Neural crest cell (in vitro differentiated cells): ENCODE results near the gene GTF2B. TPM values are rescaled to one million over a fixed set of nuclear protein-coding genes. Genes with fewer than 3 reads are reported as not detected.
"Not testable (repeated sequence)": the region's sequence is repeated elsewhere in the genome, so short reads cannot be mapped to it uniquely, and the experiment has no call there.

Experiments used
- DNase-seq: peaks from one replicate; pipeline ENCODE4 v3.0.0; 2021; ENCODE audit warnings: low read depth, mixed read lengths, low spot score
- H3K27ac Mint-ChIP-seq: one replicate; pipeline ENCODE4 v1.8.0; 2021; ENCODE audit warnings: mild to moderate bottlenecking, mixed read lengths; ENCODE audit not compliant: unreplicated experiment
- H3K27me3 Mint-ChIP-seq: 2 replicates; pipeline ENCODE4 v1.8.0; 2021; ENCODE audit warnings: low read depth, mild to moderate bottlenecking, mixed read lengths
- H3K36me3 Mint-ChIP-seq: 2 replicates; pipeline ENCODE4 v1.8.0; 2021; ENCODE audit warnings: low read depth, mild to moderate bottlenecking, mixed read lengths
- H3K4me1 Mint-ChIP-seq: 2 replicates; pipeline ENCODE4 v1.8.0; 2021; ENCODE audit warnings: mixed read lengths
- H3K4me3 Mint-ChIP-seq: one replicate; pipeline ENCODE4 v1.8.0; 2021; ENCODE audit warnings: mild to moderate bottlenecking, mixed read lengths
- H3K9me3 Mint-ChIP-seq: 2 replicates; pipeline ENCODE4 v1.8.0; 2021; ENCODE audit warnings: mixed read lengths
- CTCF ChIP-seq: fragments of 200-600 bp; sonication (generic); conservative IDR thresholded peaks from 2 replicates; pipeline ENCODE4 v1.5.0; 2021; ENCODE audit warnings: antibody characterized with exemption, mild to moderate bottlenecking
- total RNA-seq: library from RNA; stranded (reverse); gene quantifications from 2 replicates; pipeline ENCODE4 v1.2.1, GENCODE V29; 2021

Gene GTF2B
- total RNA-seq, 1 donor from 2014 or later: 22.4 TPM

- TF ChIP-seq CTCF: no peak
- Mint-ChIP-seq H3K27ac (no peak overlapping the region), H3K4me3 (no peak overlapping the region), H3K27me3 (no peaks in the 10 kb centered on the region), H3K9me3 (no peaks in the 10 kb centered on the region), H3K36me3 (no peaks in the 10 kb centered on the region), H3K4me1 (no peaks in the 10 kb centered on the region)
- no peak for DNase-seq
Measured at GRCh38 chr1:88883156-88883555, 8.2 kb downstream of the GTF2B start.

GRCh38 chr1:88880717-88881116 lies 10.7 kb downstream of the GTF2B start:
- not testable (repeated sequence) for H3K27ac Mint-ChIP-seq, H3K36me3 Mint-ChIP-seq, H3K27me3 Mint-ChIP-seq, H3K9me3 Mint-ChIP-seq, H3K4me1 Mint-ChIP-seq, H3K4me3 Mint-ChIP-seq, DNase-seq

- no peak for DNase-seq
Measured at GRCh38 chr1:88878731-88879130, 12.6 kb downstream of the GTF2B start.

GRCh38 chr1:88877911-88878310 lies 13.5 kb downstream of the GTF2B start:
- Mint-ChIP-seq H3K9me3 (no peaks in the 10 kb centered on the region), H3K27me3 (no peaks in the 10 kb centered on the region), H3K27ac (no peak overlapping the region), H3K4me1 (no peaks in the 10 kb centered on the region), H3K4me3 (no peak overlapping the region), H3K36me3 (no peaks in the 10 kb centered on the region)
- no peak for DNase-seq
- TF ChIP-seq CTCF: no peak

More at GRCh38 chr1:88878731-88879130, 12.6 kb downstream of the GTF2B start:
- Mint-ChIP-seq H3K4me3 (no peak overlapping the region), H3K4me1 (no peaks in the 10 kb centered on the region), H3K36me3 (no peaks in the 10 kb centered on the region), H3K9me3 (no peaks in the 10 kb centered on the region), H3K27me3 (no peaks in the 10 kb centered on the region), H3K27ac (no peak overlapping the region)
- TF ChIP-seq CTCF: no peak

- peak; percentile 77 for TF ChIP-seq CTCF
- Mint-ChIP-seq H3K4me1 (no peaks in the 10 kb centered on the region), H3K36me3 (peaks cover 4% of the 10 kb centered on the region), H3K27ac (no peak overlapping the region), H3K27me3 (no peaks in the 10 kb centered on the region), H3K4me3 (no peak overlapping the region), H3K9me3 (no peaks in the 10 kb centered on the region)
- no peak for DNase-seq
Measured at GRCh38 chr1:88877382-88877825, 14.0 kb downstream of the GTF2B start.

GRCh38 chr1:88876573-88877365 lies 14.6 kb downstream of the GTF2B start:
- no peaks in the 10 kb centered on the region for H3K4me1 Mint-ChIP-seq
- H3K4me3 Mint-ChIP-seq: no peak overlapping the region
- no peak overlapping the region for H3K27ac Mint-ChIP-seq
- H3K27me3 Mint-ChIP-seq: no peaks in the 10 kb centered on the region
- DNase-seq: no peak
- TF ChIP-seq CTCF: no peak
- no peaks in the 10 kb centered on the region for H3K9me3 Mint-ChIP-seq
- peaks cover 4% of the 10 kb centered on the region for H3K36me3 Mint-ChIP-seq
